Measurements from ENCODE around the gene RHCG. TPM values are rescaled to one million over a fixed set of nuclear protein-coding genes. Genes with fewer than 3 reads are reported as not detected.

Gene RHCG
- polyA plus RNA-seq, 1 of the 3 experiments (the other 2 are of a cell fraction), result not detected

GRCh38 chr15:89459271-89460038 is 36.9 kb downstream of the RHCG start:
- no peak overlapping the region for H3K27ac ChIP-seq (ENCODE audit: low read depth in 2 of 2, low read length in 1 of 2)
- H3K4me1 ChIP-seq (ENCODE audit: control insufficient read depth in 1 of 2, insufficient read depth in 2 of 2, low read depth in 1 of 2, low read length in 1 of 2), result peaks cover 0 to 6% of the 10 kb centered on the region in 2 experiments; a peak in 1 of 4 replicates
- ChIA-PET POLR2A (no interaction called here), CTCF (interaction anchor here (1.6 to 4.0 kb wide), 4 partner anchors 13 to 101 kb away, joined by 5 to 20 read pairs (median 9); no protein-coding TSS in a partner anchor)
- H2AFZ ChIP-seq (ENCODE audit: low read depth), result no peak overlapping the region
- H3K79me2 ChIP-seq (ENCODE audit: insufficient read depth), result no peaks in the 10 kb centered on the region
- no peaks in the 10 kb centered on the region for H3F3A ChIP-seq (replicated peaks; ENCODE audit: insufficient read depth)
- no peaks in the 10 kb centered on the region for H3K9me3 ChIP-seq
- no peak overlapping the region for H3K4me2 ChIP-seq
- no peak overlapping the region for H3K4me3 ChIP-seq (ENCODE audit: low read depth in 2 of 2, low read length in 1 of 2)
- DNase-seq, result no peak
- H4K20me1 ChIP-seq (ENCODE audit: insufficient read depth), result no peaks in the 10 kb centered on the region
- no peaks in the 10 kb centered on the region for H3K36me3 ChIP-seq (replicated peaks in 1 of 2; ENCODE audit: control insufficient read depth in 1 of 2, insufficient read depth in 2 of 2, low read length in 1 of 2)
- no peaks in the 10 kb centered on the region for H3K27me3 ChIP-seq (ENCODE audit: insufficient read depth)
- H3K9ac ChIP-seq, result no peak overlapping the region
- no peak for TF ChIP-seq YY1 (IDR thresholded peaks at IDR 0.05; ENCODE audit: low read depth)
- no peak for TF ChIP-seq TAF1 (IDR thresholded peaks at IDR 0.05; ENCODE audit: borderline replicate concordance, low read depth, low read length)
- no peak for TF ChIP-seq MEF2A (IDR thresholded peaks at IDR 0.05; ENCODE audit: borderline replicate concordance, low read depth)
- no peak for TF ChIP-seq IRF3 (IDR thresholded peaks at IDR 0.05; ENCODE audit: low read depth, low read length)
- no peak for TF ChIP-seq NRF1 (IDR thresholded peaks at IDR 0.05; ENCODE audit: low read depth, low read length)
- TF ChIP-seq SMC3 (IDR thresholded peaks at IDR 0.05; ENCODE audit: low read depth, low read length), result no peak
- TF ChIP-seq MAX (IDR thresholded peaks at IDR 0.05; ENCODE audit: low read depth), result no peak
- no peak for TF ChIP-seq MXI1 (IDR thresholded peaks at IDR 0.05; ENCODE audit: low read depth, low read length)
- TF ChIP-seq GATA2 (CRISPR knock-in tag; IDR thresholded peaks at IDR 0.05), result no peak
- no peak for TF ChIP-seq RAD21 (IDR thresholded peaks at IDR 0.05; ENCODE audit: low read length)
- TF ChIP-seq SIN3A (IDR thresholded peaks at IDR 0.05; ENCODE audit: borderline replicate concordance, low read depth, low read length), result no peak
- no peak for TF ChIP-seq EP300 (IDR thresholded peaks at IDR 0.05; ENCODE audit: borderline replicate concordance in 1 of 2, low read depth in 1 of 2, low read length in 1 of 2)
- no peak for TF ChIP-seq USF2 (IDR thresholded peaks at IDR 0.05; ENCODE audit: borderline replicate concordance, low read depth, low read length)
- no peak for TF ChIP-seq PBX3 (IDR thresholded peaks at IDR 0.05)
- TF ChIP-seq RFX5 (IDR thresholded peaks at IDR 0.05; ENCODE audit: low read length), result no peak
- TF ChIP-seq TCF12 (IDR thresholded peaks at IDR 0.05), result no peak
- TF ChIP-seq ZBTB33 (IDR thresholded peaks at IDR 0.05; ENCODE audit: borderline replicate concordance, low read depth), result no peak
- no peak for TF ChIP-seq FOXJ3 (CRISPR knock-in tag; IDR thresholded peaks at IDR 0.05)
- TF ChIP-seq CTCF (IDR thresholded peaks at IDR 0.05), result no peak
- no peak for TF ChIP-seq TEAD4 (IDR thresholded peaks at IDR 0.05; ENCODE audit: borderline replicate concordance, insufficient read depth)
- WGBS (ENCODE audit: low lambda C conversion rate), result 75% methylated on average over 2 of the region's 2 CpGs
- no peaks in the 10 kb centered on the region for H3K9me2 ChIP-seq

Data from SK-N-SH (cell line).